GM18519 (cell line): Measurements from ENCODE around the gene RAB3IL1.
"Not testable (repeated sequence)": the region's sequence is repeated elsewhere in the genome, so short reads cannot be mapped to it uniquely, and the experiment has no call there.

ENCODE experiments used
- ATAC-seq: cut with Tn5 transposase; IDR thresholded peaks from one replicate; pipeline ENCODE4 v1.9.1; 2021; ENCODE audit warnings: mild to moderate bottlenecking, moderate library complexity; ENCODE audit not compliant: unreplicated experiment, low FRiP score

Gene RAB3IL1, protein sequence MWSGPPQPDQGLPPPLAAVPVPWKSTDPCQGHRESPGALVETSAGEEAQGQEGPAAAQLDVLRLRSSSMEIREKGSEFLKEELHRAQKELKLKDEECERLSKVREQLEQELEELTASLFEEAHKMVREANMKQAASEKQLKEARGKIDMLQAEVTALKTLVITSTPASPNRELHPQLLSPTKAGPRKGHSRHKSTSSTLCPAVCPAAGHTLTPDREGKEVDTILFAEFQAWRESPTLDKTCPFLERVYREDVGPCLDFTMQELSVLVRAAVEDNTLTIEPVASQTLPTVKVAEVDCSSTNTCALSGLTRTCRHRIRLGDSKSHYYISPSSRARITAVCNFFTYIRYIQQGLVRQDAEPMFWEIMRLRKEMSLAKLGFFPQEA

DNA sequence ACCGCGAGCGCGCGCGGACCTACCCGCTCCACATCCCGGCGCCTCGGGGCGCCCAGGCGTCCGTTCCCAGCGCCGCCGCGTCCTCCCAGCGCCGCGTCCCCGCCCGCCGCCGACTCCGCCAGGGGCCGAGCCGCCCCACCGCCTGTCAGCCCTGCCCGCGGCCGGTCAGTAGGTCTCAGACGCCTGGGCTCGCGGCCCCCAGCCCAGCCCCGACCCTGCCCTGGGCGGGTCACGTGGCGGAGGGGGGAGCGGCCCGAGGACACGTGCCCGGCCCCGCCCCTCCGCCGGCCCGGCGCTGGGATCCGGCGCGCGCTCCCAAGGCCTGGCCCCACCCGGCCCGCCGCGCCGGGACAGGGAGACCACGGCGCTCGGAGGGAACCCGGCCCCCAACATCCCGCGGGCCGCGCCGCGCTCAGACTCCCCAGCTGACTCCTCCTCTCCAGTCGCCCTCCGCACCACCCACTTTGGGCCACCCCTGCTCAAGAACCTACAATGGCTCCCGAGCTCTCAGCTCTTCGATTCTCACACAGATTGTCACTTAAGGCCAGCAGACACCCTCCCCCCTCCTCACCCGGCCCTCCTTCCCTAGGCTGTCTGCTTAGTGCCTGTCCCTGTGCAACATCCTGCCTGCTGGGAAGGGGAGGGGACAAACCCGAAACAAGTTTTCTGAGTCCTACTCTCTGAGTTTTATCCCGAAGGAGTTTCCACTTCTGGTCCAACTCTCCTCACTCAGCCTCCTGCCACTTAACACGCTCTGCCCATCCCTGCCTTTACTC, at the start of gene RAB3IL1:
TSS of gene RAB3IL1 (minus strand) at position 233 of the 776 bp plus-strand sequence. CDS start at position 34, 199 bp downstream.
- no peak for ATAC-seq

DNA sequence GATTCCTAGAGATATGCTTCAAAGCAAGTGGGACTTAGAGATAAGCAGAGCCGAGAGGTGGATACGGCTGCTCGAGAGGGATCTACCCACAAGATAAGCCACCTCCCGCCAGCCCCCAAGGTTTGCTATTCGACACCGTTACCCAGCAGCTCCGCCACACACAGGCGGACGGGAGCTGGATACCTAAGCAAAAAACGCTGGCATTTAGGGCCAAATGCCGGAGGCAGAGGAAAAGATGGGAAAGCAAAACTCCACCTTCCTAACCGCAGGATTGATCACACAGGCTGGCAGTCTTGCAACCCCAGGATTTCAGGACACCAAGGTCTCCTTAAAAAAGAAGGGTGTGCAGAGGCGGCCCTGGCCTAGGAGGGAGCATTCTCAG, 49.4 kb upstream of the RAB3IL1 start:
- ATAC-seq = no peak

DNA sequence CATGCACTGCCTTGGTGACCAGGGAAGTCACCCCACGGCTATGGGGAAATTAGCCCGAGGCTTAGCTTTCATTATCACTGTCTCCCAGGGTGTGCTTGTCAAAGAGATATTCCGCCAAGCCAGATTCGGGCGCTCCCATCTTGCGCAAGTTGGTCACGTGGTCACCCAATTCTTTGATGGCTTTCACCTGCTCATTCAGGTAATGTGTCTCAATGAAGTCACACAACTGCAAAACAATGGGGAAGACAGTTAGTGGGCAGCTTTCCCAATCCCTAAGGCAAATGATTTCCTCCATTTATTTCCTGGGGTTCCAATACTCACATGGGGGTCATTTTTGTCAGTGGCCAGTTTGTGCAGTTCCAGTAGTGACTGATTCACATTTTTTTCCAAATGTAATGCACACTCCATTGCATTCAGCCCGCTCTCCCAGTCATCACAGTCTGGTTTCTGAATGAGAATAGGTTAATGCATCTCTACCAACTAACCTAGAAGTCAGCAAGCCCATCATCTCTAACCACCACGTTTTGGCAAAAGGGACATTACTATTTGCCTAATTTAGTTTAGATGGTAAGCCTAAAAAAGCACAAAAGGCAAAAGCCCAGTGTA, 47.4 kb upstream of the RAB3IL1 start:
- ATAC-seq = not testable (repeated sequence)

DNA sequence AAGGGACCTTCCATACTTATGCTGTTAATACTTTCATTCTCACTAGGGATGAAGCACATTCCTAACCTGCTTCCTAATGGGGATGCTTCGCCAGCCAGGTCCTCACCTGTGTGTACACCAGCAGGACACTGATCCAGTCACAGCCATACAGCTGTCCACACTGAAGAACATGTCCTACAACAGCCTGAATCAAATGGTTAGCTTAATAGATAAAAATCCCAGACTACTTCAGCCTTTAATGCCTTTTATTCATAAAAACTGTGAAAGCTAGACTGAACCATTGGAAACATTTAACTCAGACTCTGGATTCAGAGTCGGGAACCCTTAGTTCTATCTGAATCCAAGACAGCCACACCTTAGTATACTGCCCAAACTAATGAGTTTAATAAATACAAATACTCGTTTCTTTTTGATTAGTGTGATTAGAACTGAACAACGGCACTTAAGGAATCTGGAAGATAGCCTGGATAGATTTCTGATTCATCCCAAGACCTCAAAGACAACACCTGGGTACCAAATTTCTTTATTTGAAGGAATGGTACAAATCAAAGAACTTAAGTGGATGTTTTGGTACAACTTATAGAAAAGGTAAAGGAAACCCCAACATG, 46.8 kb upstream of the RAB3IL1 start:
- ATAC-seq = no peak

DNA sequence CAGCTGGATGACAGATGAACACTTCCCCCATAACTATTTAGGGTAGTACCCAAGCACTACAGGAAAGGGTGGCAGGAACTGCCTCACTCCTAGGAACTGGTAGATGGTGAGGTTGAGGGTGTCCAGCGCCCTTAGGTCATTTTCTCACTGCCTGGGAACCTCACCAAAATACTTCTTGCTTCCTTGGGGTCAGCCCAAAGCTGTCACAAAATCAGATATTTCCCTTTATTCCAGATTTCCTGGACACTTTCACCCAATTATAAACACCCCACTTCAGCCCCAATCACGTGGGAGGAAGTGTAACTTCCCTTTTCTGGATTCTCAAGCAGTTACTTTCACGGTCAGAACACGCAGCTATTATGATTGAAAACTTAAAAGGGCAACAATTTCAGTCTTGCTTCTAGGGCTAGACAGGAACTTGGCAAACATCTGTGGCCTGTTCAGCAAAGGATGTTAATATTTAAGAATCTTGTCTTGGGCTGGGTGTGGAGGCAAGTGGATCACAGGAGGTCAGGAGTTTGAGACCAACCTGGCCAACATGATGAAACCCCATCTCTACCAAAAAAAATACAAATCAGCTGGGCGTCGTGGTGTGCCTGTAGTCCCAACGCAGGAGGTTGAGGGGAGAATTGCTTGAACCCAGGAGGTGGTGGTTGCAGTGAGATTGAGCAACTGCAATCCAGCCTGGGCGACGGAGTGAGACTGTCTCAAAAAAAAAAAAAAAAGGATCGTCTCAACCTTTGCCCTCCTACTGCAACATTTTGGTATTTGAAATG, 46.1 kb upstream of the RAB3IL1 start:
- no peak for ATAC-seq

DNA sequence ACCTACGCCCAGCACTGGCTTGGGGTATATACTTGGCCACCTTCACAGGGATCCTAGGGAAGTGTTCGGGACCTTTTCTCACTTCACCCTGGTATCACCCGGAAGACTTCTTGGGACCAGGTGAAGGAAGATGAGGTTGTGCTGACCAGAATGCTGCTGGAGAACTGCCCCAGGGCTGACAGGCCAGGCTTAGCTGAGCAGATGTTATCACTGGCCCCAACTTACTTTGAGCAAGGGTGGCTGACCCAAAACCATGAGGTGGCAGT, 45.6 kb upstream of the RAB3IL1 start:
- no peak for ATAC-seq

DNA sequence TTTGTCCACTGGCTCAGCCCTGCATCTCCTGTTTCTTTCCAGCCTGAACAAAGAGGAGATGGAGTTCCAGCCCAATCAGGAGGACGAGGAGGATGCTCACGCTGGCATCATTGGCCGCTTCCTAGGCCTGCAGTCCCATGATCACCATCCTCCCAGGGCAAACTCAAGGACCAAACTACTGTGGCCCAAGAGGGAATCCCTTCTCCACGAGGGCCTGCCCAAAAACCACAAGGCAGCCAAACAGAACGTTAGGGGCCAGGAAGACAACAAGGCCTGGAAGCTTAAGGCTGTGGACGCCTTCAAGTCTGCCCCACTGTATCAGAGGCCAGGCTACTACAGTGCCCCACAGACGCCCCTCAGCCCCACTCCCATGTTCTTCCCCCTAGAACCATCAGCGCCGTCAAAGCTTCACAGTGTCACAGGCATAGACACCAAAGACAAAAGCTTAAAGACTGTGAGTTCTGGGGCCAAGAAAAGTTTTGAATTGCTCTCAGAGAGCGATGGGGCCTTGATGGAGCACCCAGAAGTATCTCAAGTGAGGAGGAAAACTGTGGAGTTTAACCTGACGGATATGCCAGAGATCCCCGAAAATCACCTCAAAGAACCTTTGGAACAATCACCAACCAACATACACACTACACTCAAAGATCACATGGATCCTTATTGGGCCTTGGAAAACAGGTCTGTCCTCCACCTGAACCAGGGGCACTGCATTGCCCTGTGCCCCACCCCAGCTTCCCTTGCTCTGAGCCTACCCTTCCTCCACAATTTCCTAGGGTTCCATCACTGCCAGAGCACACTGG, 45.0 kb upstream of the RAB3IL1 start:
- no peak for ATAC-seq

DNA sequence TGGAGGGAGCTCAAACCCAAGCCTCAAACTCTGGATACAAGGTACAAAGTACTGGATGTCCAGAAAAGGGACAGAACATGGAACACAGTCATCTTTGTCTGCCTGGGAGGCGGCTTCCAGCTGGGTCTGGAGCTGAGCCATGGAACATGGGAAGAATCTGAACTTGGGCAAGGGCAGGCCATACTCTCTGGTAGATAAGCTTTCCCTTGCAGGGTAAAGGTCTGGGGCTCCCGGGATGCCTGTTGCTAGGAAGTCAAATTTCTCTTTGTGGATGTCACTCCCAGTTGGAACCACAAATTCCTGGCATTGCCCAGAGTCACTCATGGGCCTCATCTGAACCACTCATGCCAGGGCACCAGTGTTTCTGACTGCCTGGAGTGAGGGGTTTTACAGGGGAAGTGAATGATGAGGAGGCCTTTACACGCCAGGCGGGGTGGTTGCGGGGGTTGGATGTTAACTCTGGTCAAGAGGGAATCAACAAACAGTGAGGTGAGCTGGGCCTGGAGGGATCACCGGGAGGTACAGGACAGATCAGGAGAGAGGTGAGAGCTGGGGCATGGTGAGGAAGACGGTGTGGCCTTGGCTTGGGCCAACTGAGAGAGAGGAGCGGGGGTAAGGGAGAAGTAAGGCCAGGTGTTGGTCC, 44.3 kb upstream of the RAB3IL1 start:
- ATAC-seq = no peak

DNA sequence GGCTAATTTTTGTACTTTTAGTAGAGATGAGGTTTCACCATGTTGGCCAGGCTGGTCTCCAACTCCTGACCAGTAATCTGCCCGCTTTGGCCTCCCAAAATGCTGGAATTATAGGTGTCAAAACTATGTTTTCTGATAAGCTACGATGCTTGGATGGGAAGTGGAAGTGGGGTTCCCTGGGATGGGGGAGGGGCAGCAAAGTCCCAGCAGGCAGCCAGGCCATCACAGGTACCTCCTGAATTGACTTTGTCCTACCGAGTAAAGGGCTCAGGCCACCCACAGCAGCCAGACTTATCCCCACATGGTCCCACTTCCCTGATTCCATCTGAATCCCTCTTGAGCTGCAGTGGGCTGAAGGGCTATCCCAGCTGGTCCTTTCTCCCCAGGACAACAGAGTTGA, 43.2 kb upstream of the RAB3IL1 start:
- ATAC-seq = no peak

DNA sequence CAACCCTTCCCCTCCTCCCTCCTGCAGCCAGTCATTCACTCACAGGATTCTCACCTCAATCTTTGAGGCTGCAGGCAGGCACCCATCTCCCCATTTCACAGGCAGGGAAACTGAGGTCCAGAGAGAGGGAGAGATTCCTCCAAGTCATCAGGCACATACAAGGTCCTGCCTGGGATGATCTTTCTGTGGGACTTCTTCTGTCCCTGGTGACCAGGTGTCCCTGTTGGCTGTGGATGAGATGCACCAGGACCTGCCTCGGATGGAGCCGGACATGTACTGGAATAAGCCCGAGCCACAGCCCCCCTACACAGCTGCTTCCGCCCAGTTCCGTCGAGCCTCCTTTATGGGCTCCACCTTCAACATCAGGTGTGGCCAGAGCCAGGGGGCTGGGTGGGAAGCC, 42.3 kb upstream of the RAB3IL1 start:
- no peak for ATAC-seq

DNA sequence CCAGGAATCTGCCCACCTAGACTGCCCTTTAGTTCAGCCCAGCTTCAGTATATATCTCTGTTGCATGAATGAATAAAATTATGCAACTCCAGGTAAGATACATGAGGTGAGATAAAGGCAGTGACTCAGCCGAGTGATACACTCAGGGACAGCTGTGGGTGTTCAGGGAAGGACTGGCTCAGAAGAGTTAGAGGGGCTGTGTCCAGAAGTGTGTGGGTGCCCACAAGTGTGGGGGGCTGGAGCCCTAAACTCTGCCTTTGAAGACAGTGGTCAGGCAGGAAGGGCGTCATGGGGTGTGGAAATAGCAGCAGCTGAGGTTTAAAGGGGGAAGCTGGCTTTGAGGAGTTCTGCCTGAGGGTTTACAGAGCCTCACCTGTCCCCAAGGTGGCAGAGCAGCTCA, 41.7 kb upstream of the RAB3IL1 start:
- ATAC-seq = no peak

DNA sequence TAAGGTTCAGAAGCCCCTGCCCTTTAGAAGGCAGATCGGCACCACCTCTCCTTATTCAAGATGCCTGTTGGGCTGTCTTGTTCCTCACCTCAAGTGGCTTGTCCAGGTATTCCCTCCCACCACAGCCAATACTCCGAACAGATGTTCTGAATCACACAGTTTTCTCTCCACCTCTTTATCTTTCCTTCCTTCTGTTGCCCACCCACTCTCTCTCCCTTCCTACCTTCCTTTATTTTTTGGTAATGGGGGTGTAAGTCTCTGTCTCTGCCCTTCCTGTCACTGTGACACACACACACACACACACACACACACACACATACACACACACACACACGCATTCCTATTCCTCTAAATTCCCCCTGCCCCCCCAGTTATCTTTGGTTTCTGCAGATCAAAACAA, 41.2 kb upstream of the RAB3IL1 start:
- ATAC-seq = no peak

DNA sequence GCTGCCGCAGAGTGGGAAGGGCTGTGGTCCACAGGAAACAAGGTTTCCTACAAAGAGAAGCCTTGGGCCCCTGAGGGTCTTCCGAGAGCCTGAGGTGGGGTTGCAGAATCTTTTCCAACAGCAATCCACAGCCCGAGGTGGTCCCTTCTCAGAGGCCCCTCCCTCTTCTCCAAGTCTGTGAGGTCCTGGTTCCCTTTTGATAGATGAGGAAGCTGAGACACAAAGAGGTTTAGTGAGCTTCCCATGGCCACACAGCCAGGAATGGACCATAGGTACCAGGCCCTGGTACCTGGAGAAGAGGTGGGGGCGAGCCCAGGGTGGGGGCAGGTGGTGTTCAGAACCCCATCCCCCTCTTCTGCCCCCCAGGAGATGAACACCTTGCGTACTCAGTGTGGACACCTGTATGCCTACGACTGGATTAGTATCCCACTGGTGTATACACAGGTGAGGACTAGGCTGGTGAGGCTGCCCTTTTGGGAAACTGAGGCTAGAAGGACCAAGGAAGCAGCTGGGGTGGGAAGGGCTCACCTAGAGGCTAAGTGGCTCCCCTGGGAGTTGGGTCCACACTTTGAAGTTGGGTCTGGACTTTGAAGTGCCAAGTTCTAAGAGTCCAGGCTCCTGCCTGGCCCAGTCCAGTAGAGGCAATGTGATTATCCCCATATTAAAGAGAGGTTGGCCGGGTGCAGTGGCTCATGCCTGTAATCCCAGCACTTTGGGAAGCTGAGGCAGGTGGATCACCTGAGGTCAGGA, 39.8 kb upstream of the RAB3IL1 start:
- ATAC-seq = no peak

DNA sequence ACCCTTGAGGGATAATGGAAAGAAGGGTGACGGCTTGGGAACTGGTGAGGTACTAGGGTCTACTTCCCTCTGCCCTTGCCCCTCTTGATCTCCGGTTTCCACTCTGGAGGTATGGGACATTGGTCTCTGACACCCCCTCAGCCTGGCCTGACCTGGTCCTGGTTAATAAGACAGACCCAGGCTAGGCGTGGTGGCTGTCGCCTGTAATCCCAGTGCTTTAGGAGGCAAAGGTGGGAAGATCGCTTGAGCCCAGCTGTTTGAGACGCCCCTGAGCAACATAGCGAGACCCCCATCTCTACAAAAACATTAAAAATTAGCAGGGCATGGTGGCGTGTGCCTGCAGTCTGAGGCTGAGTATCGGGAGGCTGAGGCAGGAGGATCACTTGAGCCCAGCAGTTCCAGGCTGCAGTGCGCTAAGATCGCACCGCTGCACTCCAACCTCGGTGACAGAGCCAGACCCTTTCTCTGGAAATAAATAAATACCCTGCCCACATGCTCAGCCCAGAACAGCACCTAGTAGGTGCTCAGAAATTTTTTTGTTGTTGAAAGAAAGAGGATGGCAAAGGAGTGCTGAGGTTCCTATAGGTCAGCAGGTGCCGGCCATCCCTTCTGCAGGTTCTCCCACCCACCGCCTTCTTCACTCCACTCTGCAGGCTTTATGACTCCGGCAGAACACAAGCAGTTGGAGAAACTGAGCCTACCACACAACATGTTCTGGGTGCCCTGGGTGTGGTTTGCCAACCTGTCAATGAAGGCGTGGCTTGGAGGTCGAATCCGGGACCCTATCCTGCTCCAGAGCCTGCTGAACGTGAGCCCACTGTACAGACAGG, 39.0 kb upstream of the RAB3IL1 start:
- ATAC-seq = no peak

DNA sequence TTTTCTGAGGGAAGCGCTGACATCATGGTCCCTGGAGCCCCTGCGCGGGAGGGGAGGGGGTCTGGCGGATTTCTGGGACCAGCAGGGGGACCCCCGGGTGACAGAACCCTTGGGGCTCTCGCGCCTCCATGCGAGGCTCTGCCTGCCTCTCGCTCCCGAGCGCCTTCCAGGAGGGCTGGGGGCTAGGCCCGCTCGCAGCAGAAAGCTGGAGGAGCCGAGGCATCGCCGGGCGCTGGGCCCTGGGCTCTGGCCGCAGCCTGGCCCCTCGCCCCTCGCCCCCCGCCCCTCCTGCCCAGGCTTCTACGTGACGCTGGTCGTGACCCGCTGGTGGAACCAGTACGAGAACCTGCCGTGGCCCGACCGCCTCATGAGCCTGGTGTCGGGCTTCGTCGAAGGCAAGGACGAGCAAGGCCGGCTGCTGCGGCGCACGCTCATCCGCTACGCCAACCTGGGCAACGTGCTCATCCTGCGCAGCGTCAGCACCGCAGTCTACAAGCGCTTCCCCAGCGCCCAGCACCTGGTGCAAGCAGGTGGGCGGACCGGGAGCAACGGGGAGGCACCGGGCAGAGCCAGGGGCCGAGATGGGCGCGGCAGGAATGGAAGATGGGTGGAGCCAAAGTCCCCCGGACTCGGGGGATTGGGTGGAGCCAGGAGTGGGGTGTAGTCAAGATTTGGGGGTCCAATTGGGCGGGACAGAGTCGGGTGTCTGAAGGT, 38.2 kb upstream of the RAB3IL1 start:
- ATAC-seq = no peak

DNA sequence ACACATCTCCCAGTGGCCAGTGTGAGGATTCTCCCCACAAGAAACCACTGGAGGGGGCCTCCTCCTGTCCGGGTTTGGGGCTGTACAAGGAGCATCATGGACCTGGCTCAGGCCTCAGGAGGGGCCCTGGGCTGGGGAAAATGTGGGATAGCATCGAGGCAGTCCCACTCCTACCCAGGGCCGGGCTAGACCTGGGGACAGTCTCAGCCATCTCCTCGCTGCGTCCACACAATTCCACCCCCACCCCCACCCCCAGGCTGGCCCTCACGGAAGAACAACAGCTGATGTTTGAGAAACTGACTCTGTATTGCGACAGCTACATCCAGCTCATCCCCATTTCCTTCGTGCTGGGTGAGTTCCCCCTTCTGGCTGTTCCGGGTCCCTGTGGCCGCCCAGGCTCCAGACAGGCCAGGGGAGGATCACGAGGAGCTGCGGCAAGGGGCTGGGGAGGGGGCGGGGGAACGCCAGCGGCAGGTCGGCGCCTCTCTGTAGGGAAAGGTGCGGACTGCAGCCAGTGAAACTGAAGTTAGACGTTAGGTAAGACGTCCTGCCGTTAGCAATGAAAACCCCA, 37.6 kb upstream of the RAB3IL1 start:
- ATAC-seq = no peak
